Esophagus muscularis mucosa (tissue), 4 donors: Measurements from ENCODE around the gene DDI2. TPM values are rescaled to one million over a fixed set of nuclear protein-coding genes. Genes with fewer than 3 reads are reported as not detected.

Experiments used
- DNase-seq: peaks from one replicate; pipeline ENCODE4 v3.0.0-alpha.2; 2017; ENCODE audit errors: extremely low spot score
- H3K27ac ChIP-seq, 4 donors: fragments of 200-600 bp; sonication (generic); replicated peaks in 1 of 4; 1 replicate in 3 of 4; 2 replicates in 1 of 4; pipeline ENCODE4 v1.5.1; 2016 to 2019; ENCODE audit warnings: mild to moderate bottlenecking in 1 of 4
- H3K27me3 ChIP-seq, 4 donors: fragments of 200-600 bp; sonication (generic); one replicate each; pipeline versions ENCODE4 v1.5.1 to v1.6.0; 2016 to 2019
- H3K36me3 ChIP-seq, 4 donors: fragments of 200-600 bp; sonication (generic); one replicate each; pipeline ENCODE4 v1.5.1; 2016 to 2019
- H3K4me1 ChIP-seq, 4 donors: fragments of 200-600 bp; sonication (generic); one replicate each; pipeline ENCODE4 v1.5.1; 2016 to 2019
- H3K4me3 ChIP-seq, 4 donors: fragments of 200-600 bp; sonication (generic); 1 replicate in 2 of 4; 2 replicates in 2 of 4; pipeline ENCODE4 v1.5.1; 2016 to 2019; ENCODE audit warnings: mild to moderate bottlenecking in 4 of 4, moderate library complexity in 1 of 4
- H3K9me3 ChIP-seq, 4 donors: fragments of 200-600 bp; sonication (generic); 1 replicate in 3 of 4; 2 replicates in 1 of 4; pipeline ENCODE4 v1.5.1; 2016 to 2019
- EP300 ChIP-seq: sonication (generic); formaldehyde crosslinking; IDR thresholded peaks from one replicate; pipeline ENCODE4 v1.6.1; 2017; ENCODE audit warnings: antibody characterized with exemption
- POLR2A ChIP-seq: fragments of 450-650 bp; IDR thresholded peaks from one replicate; pipeline ENCODE4 v1.6.1; 2017; ENCODE audit warnings: antibody characterized with exemption, moderate library complexity, mild to moderate bottlenecking, low read depth
- POLR2AphosphoS5 ChIP-seq, 2 donors: sonication (generic); formaldehyde crosslinking; IDR thresholded peaks; one replicate each; pipeline ENCODE4 v1.6.1; 2017; ENCODE audit warnings: antibody characterized with exemption in 2 of 2
- WGBS: methylation state at CpG from one replicate; pipeline ENCODE4 v1.1.5; 2018; 5-methylcytosine and 5-hydroxymethylcytosine counted together
- intact Hi-C: fragments of 100-400 bp; cut with DNase I; formaldehyde crosslinking; loops from one replicate; pipeline ENCODE4 v1.15.1; 2023
- total RNA-seq, 4 donors: library from RNA; depleted of rRNA; stranded (reverse); fragments of >200 nt; gene quantifications; one replicate each; pipeline versions ENCODE4 v1.1.0 to v1.2.1, GENCODE V29; 2016
- TF ChIP-seq, protein P1 (sequence below), 3 experiments: fragments of 200-600 bp in 2 of 3; fragments of 450-650 bp in 1 of 3; sonication (generic) in 2 of 3; IDR thresholded peaks; one replicate each; pipeline ENCODE4 v1.5.1; 2017 to 2019; ENCODE audit warnings: antibody characterized with exemption in 3 of 3, mild to moderate bottlenecking in 2 of 3, moderate library complexity in 1 of 3

DDI2 gene
- total RNA-seq, 4 donors from 2014 or later, result 14.4 to 24.9 (median 17.2) TPM

DNA sequence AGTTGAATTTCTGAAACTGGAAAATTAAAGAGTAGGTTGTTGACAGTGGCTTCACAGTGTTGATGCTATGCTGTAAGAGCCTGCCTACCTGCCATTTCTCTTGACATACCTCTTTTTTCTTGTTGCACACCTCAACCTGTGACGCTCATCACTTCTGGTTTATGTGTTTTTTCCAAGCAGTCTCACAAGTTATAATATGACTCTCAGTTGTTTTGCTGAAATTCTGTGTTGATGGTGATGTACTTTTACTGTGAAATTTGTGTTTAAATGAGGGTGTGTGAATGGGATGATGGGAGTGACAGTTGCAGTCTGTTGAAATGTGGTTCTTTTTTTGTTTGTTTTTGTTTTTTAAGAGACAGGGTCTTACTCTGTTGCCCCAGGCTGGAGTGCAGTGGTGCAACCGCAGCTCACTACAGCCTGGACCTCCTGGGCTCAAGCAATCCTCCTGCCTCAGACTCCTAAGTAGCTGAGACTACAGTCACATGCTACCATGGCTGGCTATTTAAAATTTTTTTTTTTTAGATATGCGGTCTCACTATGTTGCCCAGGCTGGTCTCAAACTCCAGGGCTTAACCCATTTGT, 7.0 kb downstream of the DDI2 start:
- TF ChIP-seq POLR2AphosphoS5 (IDR thresholded peaks at IDR 0.05), result no peak
- no peak for TF ChIP-seq EP300
- no peak for TF ChIP-seq POLR2A
- TF ChIP-seq, protein P1, sequence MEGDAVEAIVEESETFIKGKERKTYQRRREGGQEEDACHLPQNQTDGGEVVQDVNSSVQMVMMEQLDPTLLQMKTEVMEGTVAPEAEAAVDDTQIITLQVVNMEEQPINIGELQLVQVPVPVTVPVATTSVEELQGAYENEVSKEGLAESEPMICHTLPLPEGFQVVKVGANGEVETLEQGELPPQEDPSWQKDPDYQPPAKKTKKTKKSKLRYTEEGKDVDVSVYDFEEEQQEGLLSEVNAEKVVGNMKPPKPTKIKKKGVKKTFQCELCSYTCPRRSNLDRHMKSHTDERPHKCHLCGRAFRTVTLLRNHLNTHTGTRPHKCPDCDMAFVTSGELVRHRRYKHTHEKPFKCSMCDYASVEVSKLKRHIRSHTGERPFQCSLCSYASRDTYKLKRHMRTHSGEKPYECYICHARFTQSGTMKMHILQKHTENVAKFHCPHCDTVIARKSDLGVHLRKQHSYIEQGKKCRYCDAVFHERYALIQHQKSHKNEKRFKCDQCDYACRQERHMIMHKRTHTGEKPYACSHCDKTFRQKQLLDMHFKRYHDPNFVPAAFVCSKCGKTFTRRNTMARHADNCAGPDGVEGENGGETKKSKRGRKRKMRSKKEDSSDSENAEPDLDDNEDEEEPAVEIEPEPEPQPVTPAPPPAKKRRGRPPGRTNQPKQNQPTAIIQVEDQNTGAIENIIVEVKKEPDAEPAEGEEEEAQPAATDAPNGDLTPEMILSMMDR (IDR thresholded peaks at IDR 0.05), result no peak
- no peak overlapping the region for H3K27ac ChIP-seq
- peaks cover 0 to 24% (median 7%) of the 10 kb centered on the region in 4 donors for H3K36me3 ChIP-seq
- 87% methylated on average over 3 of the region's 3 CpGs for WGBS
- DNase-seq, result no peak
- peaks cover 48 to 67% (median 57%) of the 10 kb centered on the region in 4 donors for H3K4me1 ChIP-seq
- no peaks in the 10 kb centered on the region for H3K9me3 ChIP-seq
- intact Hi-C loops, result loop anchor here (5.0 kb wide), 1 partner anchor 63 kb away; no protein-coding TSS in a partner anchor
- H3K4me3 ChIP-seq, result no peak overlapping the region
- no peaks in the 10 kb centered on the region for H3K27me3 ChIP-seq

DNA sequence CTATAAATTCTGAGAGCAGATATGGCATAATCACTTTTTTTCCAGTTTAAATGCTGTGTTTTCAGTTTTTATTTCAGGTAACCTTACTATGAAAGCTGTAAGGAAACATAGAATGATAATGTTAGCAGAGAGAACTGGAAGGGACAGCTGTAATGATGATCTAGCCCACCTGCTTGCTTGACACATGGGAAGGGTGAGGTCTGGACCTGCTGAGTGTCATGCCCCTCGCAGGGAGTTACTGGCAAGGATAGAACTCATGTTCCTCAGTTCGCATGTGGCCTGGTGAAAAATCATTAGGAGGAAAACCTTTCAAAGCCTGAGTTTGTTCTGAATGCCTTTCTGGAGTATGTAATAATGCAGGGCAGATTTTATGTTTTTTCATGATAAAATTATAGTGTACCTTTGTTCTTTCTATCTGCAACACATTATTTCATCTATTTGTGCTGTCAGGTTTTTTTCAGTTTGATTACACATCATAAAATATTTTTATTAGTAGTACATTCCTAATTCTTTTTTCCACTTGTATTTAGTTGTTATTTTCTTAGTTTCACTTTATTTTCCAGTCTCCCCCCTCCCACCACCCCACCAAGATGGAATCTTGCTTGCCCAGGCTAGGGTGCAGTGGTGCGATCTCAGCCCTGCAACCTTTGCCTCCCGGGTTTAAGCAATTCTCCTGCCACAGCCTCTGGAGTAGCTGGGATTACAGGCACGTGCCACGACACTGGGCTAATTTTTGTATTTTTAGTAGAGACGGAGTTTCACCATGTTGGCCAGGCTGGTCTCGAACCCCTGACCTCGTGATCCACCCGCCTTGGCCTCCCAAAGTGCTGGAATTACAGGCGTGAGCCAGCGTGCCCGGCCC, 8.0 kb downstream of the DDI2 start:
- no peaks in the 10 kb centered on the region for H3K27me3 ChIP-seq
- H3K36me3 ChIP-seq, result peaks cover 0 to 33% (median 14%) of the 10 kb centered on the region in 4 donors
- DNase-seq, result no peak
- H3K4me1 ChIP-seq, result peaks cover 37 to 56% (median 46%) of the 10 kb centered on the region in 4 donors
- 89% methylated on average over 13 of the region's 13 CpGs for WGBS
- intact Hi-C loops, result no loop called here
- H3K4me3 ChIP-seq, result no peak overlapping the region
- H3K9me3 ChIP-seq, result no peaks in the 10 kb centered on the region
- TF ChIP-seq POLR2A (no peak), EP300 (no peak), POLR2AphosphoS5 (IDR thresholded peaks at IDR 0.05) (no peak)
- TF ChIP-seq, protein P1 (IDR thresholded peaks at IDR 0.05), result no peak
- H3K27ac ChIP-seq, result no peak overlapping the region

DNA sequence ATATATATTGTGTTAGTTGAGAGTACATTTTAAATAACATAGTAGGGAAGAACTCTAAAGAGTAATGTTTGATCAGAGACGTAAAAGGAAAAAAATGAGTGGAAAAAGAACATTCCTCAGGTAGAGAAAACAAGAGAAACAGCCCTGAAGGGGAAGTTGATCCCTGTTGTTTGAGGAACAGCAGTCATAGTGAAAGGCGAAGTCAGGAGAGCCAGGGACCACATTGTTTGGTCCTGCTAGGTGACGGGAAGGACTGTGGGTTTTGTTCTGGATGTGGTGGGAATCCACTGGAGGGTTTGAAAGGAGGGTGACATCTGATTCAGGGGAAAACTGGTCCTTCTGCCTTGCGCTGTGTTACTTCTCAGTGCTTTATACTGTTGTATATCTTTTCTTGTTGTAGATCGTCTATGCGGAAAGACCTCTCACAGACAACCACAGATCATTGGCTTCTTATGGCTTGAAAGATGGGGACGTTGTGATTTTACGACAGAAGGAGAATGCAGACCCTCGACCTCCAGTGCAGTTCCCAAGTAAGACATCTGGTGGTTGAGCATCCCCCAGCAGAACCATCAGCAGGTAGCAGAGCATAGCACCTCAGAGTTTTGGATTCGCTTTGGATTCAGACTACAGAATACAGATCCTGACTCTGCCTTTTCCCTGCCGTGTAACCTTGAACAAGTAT, 9.2 kb downstream of the DDI2 start:
- H3K4me3 ChIP-seq, result no peak overlapping the region
- peaks cover 26 to 45% (median 35%) of the 10 kb centered on the region in 4 donors for H3K4me1 ChIP-seq
- DNase-seq, result no peak
- TF ChIP-seq POLR2AphosphoS5 (IDR thresholded peaks at IDR 0.05), result no peak
- TF ChIP-seq, protein P1 (IDR thresholded peaks at IDR 0.05), result no peak
- no peak for TF ChIP-seq EP300
- TF ChIP-seq POLR2A, result no peak
- peaks cover 0 to 44% (median 22%) of the 10 kb centered on the region in 4 donors for H3K36me3 ChIP-seq
- intact Hi-C loops, result no loop called here
- H3K27me3 ChIP-seq, result no peaks in the 10 kb centered on the region
- 89% methylated on average over 11 of the region's 11 CpGs for WGBS
- H3K27ac ChIP-seq, result no peak overlapping the region
- no peaks in the 10 kb centered on the region for H3K9me3 ChIP-seq

DNA sequence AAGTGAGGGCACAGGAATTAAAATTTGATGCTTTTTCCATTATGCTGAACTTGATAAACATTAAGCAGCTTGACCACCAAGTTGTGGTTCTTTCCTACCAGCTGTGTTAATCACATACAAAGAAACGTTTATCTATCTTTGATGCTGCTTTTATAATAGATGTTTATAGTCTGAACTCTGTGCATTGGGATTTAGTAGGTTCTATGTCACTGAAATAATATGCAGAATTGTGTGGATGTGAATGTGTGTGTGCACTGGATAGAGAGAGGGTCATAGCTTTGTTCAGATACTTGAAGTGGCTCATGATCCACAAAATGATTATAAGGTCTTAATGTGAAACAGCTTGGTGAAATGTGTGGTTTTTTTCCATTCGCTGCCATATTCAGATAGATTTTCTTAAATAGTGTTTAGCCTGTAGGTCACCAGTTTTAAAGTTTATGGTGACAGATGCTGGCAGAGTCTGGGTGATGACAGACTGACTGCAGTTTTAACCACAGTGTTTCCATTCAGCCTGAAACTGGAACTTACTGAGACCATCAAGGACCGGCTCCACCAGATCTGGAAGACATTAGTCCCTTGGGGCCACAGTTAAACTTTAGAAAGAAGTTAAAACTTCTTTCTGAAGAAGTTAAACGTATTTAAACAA, 10.2 kb downstream of the DDI2 start:
- TF ChIP-seq, protein P1 (IDR thresholded peaks at IDR 0.05), result no peak
- TF ChIP-seq POLR2AphosphoS5 (IDR thresholded peaks at IDR 0.05) (no peak), EP300 (no peak), POLR2A (no peak)
- 60% methylated on average over 4 of the region's 4 CpGs for WGBS

More for the DNA sequence above, 10.2 kb downstream of the DDI2 start:
- Histone ChIP-seq H3K27me3 (no peaks in the 10 kb centered on the region), H3K4me3 (no peak overlapping the region), H3K36me3 (peaks cover 0 to 55% (median 32%) of the 10 kb centered on the region in 4 donors), H3K27ac (no peak overlapping the region), H3K9me3 (no peaks in the 10 kb centered on the region), H3K4me1 (peaks cover 18 to 34% (median 25%) of the 10 kb centered on the region in 4 donors)
- intact Hi-C loops, result no loop called here
- no peak for DNase-seq
